Measurements from ENCODE around the gene NOP53. TPM values are rescaled to one million over a fixed set of nuclear protein-coding genes. Genes with fewer than 3 reads are reported as not detected.

Gene NOP53
- total and polyA plus RNA-seq, 2 of the 13 experiments (the other 11 are each of a cell fraction or from before 2014, with no cell fraction given) = 53.9 to 141 TPM

DNA sequence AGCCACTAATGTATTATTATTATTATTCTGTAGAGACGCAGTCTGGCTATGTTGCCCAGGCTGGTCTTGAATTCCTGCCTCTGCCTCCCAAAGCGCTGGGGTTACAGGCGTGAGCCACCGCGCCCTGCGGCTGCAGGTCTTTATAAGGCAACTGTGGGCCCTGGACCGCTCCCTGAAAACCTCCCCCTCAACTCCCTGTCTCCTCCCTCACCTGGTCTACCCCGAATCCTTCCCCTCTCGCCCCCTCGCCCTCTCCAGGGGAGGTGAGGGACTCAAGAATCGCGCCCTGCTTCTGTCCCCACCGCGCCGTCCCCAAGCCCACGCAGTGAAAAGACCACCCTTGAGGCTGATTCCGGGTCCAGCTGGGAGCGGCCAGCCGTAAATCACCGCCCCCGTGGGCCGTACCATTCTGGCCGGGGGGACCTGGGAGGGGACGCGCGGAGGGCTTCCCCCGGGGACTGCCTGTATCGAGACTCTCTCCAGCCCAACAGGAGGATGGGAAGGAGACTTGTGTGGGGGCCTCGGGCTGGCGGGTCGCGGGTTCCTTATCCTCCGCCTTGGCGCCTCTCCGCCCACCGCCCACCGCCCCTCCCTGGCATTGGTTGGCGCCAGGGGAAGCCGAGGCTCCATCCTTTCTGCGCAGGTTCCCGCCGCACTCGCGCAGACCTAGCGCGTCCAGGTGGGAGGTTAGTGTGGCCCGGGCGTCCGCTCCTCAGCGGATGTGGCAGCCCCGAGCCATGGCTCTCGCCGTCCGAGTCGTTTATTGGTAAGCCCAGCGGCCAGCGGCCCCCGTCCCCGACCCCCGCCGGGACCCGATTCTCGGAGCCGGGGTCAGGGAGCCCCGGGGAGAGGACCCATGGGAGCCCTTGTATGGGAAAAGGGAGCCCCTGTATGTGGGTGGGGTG lies 33.0 kb downstream of the NOP53 start, which contains the start of gene SELENOW:
Gene SELENOW (plus strand): TSS at position 655 of the 905 bp plus-strand sequence. CDS start 83 bp downstream, at position 738.
- DNase-seq (ENCODE audit: low spot score) (peak; percentile 47), ATAC-seq (peak; percentile 88), FAIRE-seq (no peak)
- H3K9ac ChIP-seq (ENCODE audit: insufficient read depth, low read depth, low read length) = peak within 1 kb of the TSS; percentile 97
- no peaks in the 10 kb centered on the region for H4K20me1 ChIP-seq (ENCODE audit: insufficient read depth, low read length)
- CTCF ChIA-PET (ENCODE audit: low intra/inter-chr PET ratio, low total read pairs) = no interaction called here
- H3K4me3 ChIP-seq (replicated peaks in 1 of 3; ENCODE audit: insufficient read depth in 1 of 3, low read depth in 2 of 3, low read length in 3 of 3) = peak within 1 kb of the TSS; percentile 88 to 95 (median 93)
- intact Hi-C loops (cut with micrococcal nuclease; ENCODE audit: unreplicated experiment) (no loop called here), in situ Hi-C loops (cut with HindIII; ENCODE audit: extremely low pct_ligation_motif_present, low pct_unique_long_range_greater_than_20kb) (no loop called here)
- H3K36me3 ChIP-seq (replicated peaks in 1 of 2; ENCODE audit: control insufficient read depth in 1 of 2, insufficient read depth in 2 of 2, low read length in 2 of 2) = peaks cover 0 to 15% of the 10 kb centered on the region in 2 experiments; a peak in 3 of 5 replicates
- H3K27ac ChIP-seq (ENCODE audit: extremely low read length, insufficient read depth, low read length) = peak within 1 kb of the TSS; percentile 91
- H3K4me1 ChIP-seq (ENCODE audit: insufficient read depth, low read length) = peaks cover 50% of the 10 kb centered on the region
- no peaks in the 10 kb centered on the region; a peak in 1 of 5 replicates for H3K27me3 ChIP-seq (ENCODE audit: control insufficient read depth in 1 of 2, insufficient read depth in 2 of 2, low read length in 2 of 2)
- peaks cover 18% of the 10 kb centered on the region for H3K79me2 ChIP-seq (ENCODE audit: insufficient read depth, low read length)
- peak within 1 kb of the TSS; percentile 94 for H3K4me2 ChIP-seq (ENCODE audit: low read depth, low read length)
- WGBS (ENCODE audit: low lambda C conversion rate) = 0% methylated on average over 19 of the region's 65 CpGs
- H3K9me3 ChIP-seq (ENCODE audit: low read length) = no peaks in the 10 kb centered on the region
- POLR2A ChIA-PET = interaction anchor here (0.7 to 0.8 kb wide), 2 partner anchors 13 to 20 kb away, joined by 3 read pairs; no protein-coding TSS in a partner anchor
- no TSS peak for BruUV-seq (replicated peaks)
- H2AFZ ChIP-seq (ENCODE audit: low read length) = no peak within 1 kb of the TSS
- TF ChIP-seq ZBTB21 (CRISPR knock-in tag; IDR thresholded peaks at IDR 0.05) (no peak), ZNF660 (CRISPR knock-in tag; IDR thresholded peaks at IDR 0.05; ENCODE audit: borderline replicate concordance, low read depth) (no peak), XBP1 (CRISPR knock-in tag; IDR thresholded peaks at IDR 0.05) (no peak), RBM22 (optimal IDR thresholded peaks at IDR 0.05; ENCODE audit: low read length) (no peak), ONECUT2 (CRISPR knock-in tag; IDR thresholded peaks at IDR 0.05) (no peak), ZNF549 (CRISPR knock-in tag; IDR thresholded peaks at IDR 0.05) (no peak), NFKBIZ (CRISPR knock-in tag; IDR thresholded peaks at IDR 0.05) (peak; percentile 65; the same call in 1 of the 2 replicates), JUND (CRISPR knock-in tag; IDR thresholded peaks at IDR 0.05) (no peak), PAX8 (CRISPR knock-in tag; IDR thresholded peaks at IDR 0.05; ENCODE audit: borderline replicate concordance) (no peak; the same call in 1 of the 2 replicates), NFKB2 (CRISPR knock-in tag; IDR thresholded peaks at IDR 0.05; ENCODE audit: borderline replicate concordance) (peak; percentile 87; the same call in 1 of the 2 replicates), HES4 (CRISPR knock-in tag; IDR thresholded peaks at IDR 0.05; ENCODE audit: borderline replicate concordance) (no peak; the same call in 1 of the 2 replicates), ZNF816 (CRISPR knock-in tag; IDR thresholded peaks at IDR 0.05; ENCODE audit: borderline replicate concordance) (no peak), ZBTB1 (CRISPR knock-in tag; IDR thresholded peaks at IDR 0.05; ENCODE audit: borderline replicate concordance) (no peak), HNF4G (IDR thresholded peaks at IDR 0.05; ENCODE audit: borderline replicate concordance, low read depth, low read length) (no peak), HNF4G (CRISPR knock-in tag; IDR thresholded peaks at IDR 0.05; ENCODE audit: borderline replicate concordance, low read depth) (no peak)
- TF ChIP-seq, protein P1, sequence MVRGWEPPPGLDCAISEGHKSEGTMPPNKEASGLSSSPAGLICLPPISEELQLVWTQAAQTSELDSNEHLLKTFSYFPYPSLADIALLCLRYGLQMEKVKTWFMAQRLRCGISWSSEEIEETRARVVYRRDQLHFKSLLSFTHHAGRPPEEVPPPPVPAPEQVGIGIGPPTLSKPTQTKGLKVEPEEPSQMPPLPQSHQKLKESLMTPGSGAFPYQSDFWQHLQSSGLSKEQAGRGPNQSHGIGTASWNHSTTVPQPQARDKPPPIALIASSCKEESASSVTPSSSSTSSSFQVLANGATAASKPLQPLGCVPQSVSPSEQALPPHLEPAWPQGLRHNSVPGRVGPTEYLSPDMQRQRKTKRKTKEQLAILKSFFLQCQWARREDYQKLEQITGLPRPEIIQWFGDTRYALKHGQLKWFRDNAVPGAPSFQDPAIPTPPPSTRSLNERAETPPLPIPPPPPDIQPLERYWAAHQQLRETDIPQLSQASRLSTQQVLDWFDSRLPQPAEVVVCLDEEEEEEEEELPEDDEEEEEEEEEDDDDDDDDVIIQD (CRISPR knock-in tag; IDR thresholded peaks at IDR 0.05; ENCODE audit: low read depth) = no peak
- TF ChIP-seq, protein P2, sequence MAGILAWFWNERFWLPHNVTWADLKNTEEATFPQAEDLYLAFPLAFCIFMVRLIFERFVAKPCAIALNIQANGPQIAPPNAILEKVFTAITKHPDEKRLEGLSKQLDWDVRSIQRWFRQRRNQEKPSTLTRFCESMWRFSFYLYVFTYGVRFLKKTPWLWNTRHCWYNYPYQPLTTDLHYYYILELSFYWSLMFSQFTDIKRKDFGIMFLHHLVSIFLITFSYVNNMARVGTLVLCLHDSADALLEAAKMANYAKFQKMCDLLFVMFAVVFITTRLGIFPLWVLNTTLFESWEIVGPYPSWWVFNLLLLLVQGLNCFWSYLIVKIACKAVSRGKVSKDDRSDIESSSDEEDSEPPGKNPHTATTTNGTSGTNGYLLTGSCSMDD (CRISPR knock-in tag; IDR thresholded peaks at IDR 0.05) = no peak
- TF ChIP-seq, protein P3, sequence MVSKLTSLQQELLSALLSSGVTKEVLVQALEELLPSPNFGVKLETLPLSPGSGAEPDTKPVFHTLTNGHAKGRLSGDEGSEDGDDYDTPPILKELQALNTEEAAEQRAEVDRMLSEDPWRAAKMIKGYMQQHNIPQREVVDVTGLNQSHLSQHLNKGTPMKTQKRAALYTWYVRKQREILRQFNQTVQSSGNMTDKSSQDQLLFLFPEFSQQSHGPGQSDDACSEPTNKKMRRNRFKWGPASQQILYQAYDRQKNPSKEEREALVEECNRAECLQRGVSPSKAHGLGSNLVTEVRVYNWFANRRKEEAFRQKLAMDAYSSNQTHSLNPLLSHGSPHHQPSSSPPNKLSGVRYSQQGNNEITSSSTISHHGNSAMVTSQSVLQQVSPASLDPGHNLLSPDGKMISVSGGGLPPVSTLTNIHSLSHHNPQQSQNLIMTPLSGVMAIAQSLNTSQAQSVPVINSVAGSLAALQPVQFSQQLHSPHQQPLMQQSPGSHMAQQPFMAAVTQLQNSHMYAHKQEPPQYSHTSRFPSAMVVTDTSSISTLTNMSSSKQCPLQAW (CRISPR knock-in tag; IDR thresholded peaks at IDR 0.05) = peak; percentile 61; the same call in 1 of the 2 replicates
- TF ChIP-seq, protein P4, sequence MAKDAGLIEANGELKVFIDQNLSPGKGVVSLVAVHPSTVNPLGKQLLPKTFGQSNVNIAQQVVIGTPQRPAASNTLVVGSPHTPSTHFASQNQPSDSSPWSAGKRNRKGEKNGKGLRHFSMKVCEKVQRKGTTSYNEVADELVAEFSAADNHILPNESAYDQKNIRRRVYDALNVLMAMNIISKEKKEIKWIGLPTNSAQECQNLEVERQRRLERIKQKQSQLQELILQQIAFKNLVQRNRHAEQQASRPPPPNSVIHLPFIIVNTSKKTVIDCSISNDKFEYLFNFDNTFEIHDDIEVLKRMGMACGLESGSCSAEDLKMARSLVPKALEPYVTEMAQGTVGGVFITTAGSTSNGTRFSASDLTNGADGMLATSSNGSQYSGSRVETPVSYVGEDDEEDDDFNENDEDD (CRISPR knock-in tag; IDR thresholded peaks at IDR 0.05; ENCODE audit: borderline replicate concordance) = peak; percentile 70
